Omental fat pad (tissue), 4 donors: ENCODE results near the gene KDM3B. TPM values are rescaled to one million over a fixed set of nuclear protein-coding genes. Genes with fewer than 3 reads are reported as not detected.

Source experiments
- ATAC-seq: fragments of 150-250 bp; one replicate; pipeline ENCODE4 v1.9.1; 2016; ENCODE audit warnings: mild to moderate bottlenecking, moderate library complexity; ENCODE audit not compliant: low FRiP score
- DNase-seq: peaks from one replicate; pipeline ENCODE4 v3.0.0-alpha.2; 2019; ENCODE audit warnings: low spot score
- total RNA-seq, 4 donors: library from RNA; depleted of rRNA; stranded (reverse); fragments of >200 nt; gene quantifications; one replicate each; pipeline ENCODE4 v1.1.0, GENCODE V29; 2016
- TF ChIP-seq, protein P1 (sequence below), 3 donors: fragments of 450-650 bp; IDR thresholded peaks; one replicate each; pipeline ENCODE4 v1.5.1; 2016 to 2017; ENCODE audit warnings: antibody characterized with exemption in 3 of 3, mild to moderate bottlenecking in 3 of 3, moderate library complexity in 2 of 3

Gene KDM3B
- total RNA-seq, 4 donors from 2014 or later = 47.6 to 66.2 (median 54.1) TPM

- peak; percentile 91 for DNase-seq
- TF ChIP-seq, protein P1, sequence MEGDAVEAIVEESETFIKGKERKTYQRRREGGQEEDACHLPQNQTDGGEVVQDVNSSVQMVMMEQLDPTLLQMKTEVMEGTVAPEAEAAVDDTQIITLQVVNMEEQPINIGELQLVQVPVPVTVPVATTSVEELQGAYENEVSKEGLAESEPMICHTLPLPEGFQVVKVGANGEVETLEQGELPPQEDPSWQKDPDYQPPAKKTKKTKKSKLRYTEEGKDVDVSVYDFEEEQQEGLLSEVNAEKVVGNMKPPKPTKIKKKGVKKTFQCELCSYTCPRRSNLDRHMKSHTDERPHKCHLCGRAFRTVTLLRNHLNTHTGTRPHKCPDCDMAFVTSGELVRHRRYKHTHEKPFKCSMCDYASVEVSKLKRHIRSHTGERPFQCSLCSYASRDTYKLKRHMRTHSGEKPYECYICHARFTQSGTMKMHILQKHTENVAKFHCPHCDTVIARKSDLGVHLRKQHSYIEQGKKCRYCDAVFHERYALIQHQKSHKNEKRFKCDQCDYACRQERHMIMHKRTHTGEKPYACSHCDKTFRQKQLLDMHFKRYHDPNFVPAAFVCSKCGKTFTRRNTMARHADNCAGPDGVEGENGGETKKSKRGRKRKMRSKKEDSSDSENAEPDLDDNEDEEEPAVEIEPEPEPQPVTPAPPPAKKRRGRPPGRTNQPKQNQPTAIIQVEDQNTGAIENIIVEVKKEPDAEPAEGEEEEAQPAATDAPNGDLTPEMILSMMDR (IDR thresholded peaks at IDR 0.05) = peak in 2 of 3 donors; percentile 84 to 88
- peak; percentile 94 for ATAC-seq
Observed at GRCh38 chr5:138449501-138450239, 97.2 kb downstream of the KDM3B start.

GRCh38 chr5:138450971-138451370 is 98.5 kb downstream of the KDM3B start:
- no peak for ATAC-seq
- TF ChIP-seq, protein P1 (IDR thresholded peaks at IDR 0.05) = no peak
- no peak for DNase-seq

DNA sequence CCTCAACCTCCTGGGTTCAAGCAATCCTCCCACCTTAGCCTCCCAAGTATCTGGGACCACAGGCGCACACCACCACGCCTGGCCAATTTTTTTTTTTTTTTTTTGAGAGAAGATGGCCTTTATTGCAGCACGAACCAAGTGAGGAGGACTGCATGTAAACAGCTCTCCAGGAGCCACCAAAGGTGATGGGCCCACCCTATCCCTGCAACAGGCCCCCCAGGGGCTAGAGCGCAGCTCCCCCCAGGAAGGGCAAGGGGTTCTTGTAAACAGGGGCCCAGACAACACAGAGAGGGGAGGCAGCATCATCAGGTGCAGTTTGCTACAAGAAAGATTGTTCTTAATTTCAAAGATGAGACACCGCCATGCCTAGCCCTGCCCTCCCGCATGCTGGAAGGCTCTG is 100.2 kb downstream of the KDM3B start:
- TF ChIP-seq, protein P1 (IDR thresholded peaks at IDR 0.05) = no peak
- ATAC-seq (no peak), DNase-seq (no peak)

- TF ChIP-seq, protein P1 (IDR thresholded peaks at IDR 0.05) = no peak
- ATAC-seq (no peak), DNase-seq (no peak)
Observed at GRCh38 chr5:138453590-138453989, 101.1 kb downstream of the KDM3B start.

- DNase-seq (no peak), ATAC-seq (no peak)
- TF ChIP-seq, protein P1 (IDR thresholded peaks at IDR 0.05) = no peak
Observed at GRCh38 chr5:138454121-138454520, 101.6 kb downstream of the KDM3B start.

- no peak for DNase-seq
- ATAC-seq = no peak
- TF ChIP-seq, protein P1 (IDR thresholded peaks at IDR 0.05) = no peak
Observed at GRCh38 chr5:138455232-138455930, 102.9 kb downstream of the KDM3B start.
